Peyer's patch (tissue), 4 donors: ENCODE results near the gene SORBS2. TPM values are rescaled to one million over a fixed set of nuclear protein-coding genes. Genes with fewer than 3 reads are reported as not detected.
"Not testable (repeated sequence)": the region's sequence is repeated elsewhere in the genome, so short reads cannot be mapped to it uniquely, and the experiment has no call there.

Source experiments
- DNase-seq, 3 donors: peaks; one replicate each; pipeline ENCODE4 v3.0.0-alpha.2; 2017 to 2019
- H3K27ac ChIP-seq, 4 donors: fragments of 200-600 bp; sonication (generic); one replicate each; pipeline ENCODE4 v1.5.1; 2016 to 2019
- H3K27me3 ChIP-seq, 2 donors: fragments of 200-600 bp; sonication (generic); one replicate each; pipeline ENCODE4 v1.5.1; 2019
- H3K36me3 ChIP-seq, 3 donors: fragments of 200-600 bp; sonication (generic); one replicate each; pipeline ENCODE4 v1.5.1; 2016 to 2019
- H3K4me1 ChIP-seq, 4 donors: fragments of 200-600 bp; sonication (generic); one replicate each; pipeline ENCODE4 v1.5.1; 2016 to 2019
- H3K4me3 ChIP-seq, 4 donors: fragments of 200-600 bp; sonication (generic); 1 replicate in 3 of 4; 2 replicates in 1 of 4; pipeline ENCODE4 v1.5.1; 2016 to 2019; ENCODE audit warnings: mild to moderate bottlenecking in 1 of 4
- H3K9me3 ChIP-seq, 4 donors: fragments of 200-600 bp; sonication (generic); one replicate each; pipeline ENCODE4 v1.5.1; 2016 to 2019; ENCODE audit warnings: mild to moderate bottlenecking in 1 of 4
- POLR2A ChIP-seq, 2 donors: fragments of 450-650 bp; IDR thresholded peaks; one replicate each; pipeline ENCODE4 v1.5.1; 2017; ENCODE audit warnings: antibody characterized with exemption in 2 of 2, mild to moderate bottlenecking in 2 of 2, moderate library complexity in 2 of 2
- total RNA-seq, 4 donors: library from RNA; depleted of rRNA; stranded (reverse); fragments of >200 nt; gene quantifications; one replicate each; pipeline ENCODE4 v1.1.0, GENCODE V29; 2016
- TF ChIP-seq, protein P1 (sequence below), 6 experiments: fragments of 450-650 bp in 4 of 6; fragments of 200-600 bp in 2 of 6; sonication (generic) in 1 of 6; IDR thresholded peaks; one replicate each; pipeline ENCODE4 v1.5.1; 2017 to 2019; ENCODE audit warnings: antibody characterized with exemption in 6 of 6, mild to moderate bottlenecking in 3 of 6, moderate library complexity in 1 of 6

SORBS2 gene
- total RNA-seq, 4 donors from 2014 or later: 15.8 to 61.9 (median 53.0) TPM

DNA sequence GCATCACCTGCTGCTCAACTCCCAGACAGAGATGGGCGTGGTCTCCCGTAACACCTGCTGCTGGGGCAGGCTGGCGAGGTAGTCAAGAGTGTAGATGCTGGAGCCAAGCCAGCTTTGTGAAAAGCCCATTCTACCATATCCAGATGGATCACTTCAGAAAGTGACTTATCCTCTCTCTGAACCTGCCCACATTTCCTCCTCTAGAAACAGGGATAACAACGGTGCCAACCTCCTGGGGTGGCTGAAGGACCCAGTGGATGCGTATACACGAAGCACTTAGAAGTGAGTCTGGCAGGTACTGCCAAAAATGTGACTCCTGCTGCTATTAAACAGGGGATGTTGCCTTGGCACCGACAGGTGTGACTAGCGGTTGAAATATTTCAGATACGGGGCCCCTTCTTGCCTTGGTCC lies 95.8 kb downstream of the SORBS2 start:
- DNase-seq: no peak

DNA sequence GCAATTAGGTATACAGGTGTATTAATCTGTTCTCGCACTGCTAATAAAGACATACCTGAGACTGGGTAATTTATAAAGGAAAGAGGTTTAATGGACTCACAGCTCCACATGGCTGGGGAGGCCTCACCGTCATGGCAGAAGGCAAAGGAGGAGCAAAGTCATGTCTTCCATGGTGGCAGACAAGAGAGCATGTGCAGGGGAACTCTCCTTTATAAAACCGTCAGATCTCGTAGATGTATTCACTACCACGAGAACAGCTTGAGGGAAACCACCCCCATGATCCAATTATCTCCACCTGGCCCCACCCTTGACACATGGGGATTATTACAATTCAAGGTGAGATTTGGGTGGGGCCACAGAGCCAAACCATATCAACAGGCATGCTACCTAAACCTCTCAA lies 97.5 kb downstream of the SORBS2 start:
- H3K27me3 ChIP-seq, DNase-seq, H3K4me3 ChIP-seq, H3K4me1 ChIP-seq, H3K36me3 ChIP-seq, H3K9me3 ChIP-seq, H3K27ac ChIP-seq: not testable (repeated sequence)

More for the DNA sequence above, 95.8 kb downstream of the SORBS2 start:
- TF ChIP-seq, protein P1, sequence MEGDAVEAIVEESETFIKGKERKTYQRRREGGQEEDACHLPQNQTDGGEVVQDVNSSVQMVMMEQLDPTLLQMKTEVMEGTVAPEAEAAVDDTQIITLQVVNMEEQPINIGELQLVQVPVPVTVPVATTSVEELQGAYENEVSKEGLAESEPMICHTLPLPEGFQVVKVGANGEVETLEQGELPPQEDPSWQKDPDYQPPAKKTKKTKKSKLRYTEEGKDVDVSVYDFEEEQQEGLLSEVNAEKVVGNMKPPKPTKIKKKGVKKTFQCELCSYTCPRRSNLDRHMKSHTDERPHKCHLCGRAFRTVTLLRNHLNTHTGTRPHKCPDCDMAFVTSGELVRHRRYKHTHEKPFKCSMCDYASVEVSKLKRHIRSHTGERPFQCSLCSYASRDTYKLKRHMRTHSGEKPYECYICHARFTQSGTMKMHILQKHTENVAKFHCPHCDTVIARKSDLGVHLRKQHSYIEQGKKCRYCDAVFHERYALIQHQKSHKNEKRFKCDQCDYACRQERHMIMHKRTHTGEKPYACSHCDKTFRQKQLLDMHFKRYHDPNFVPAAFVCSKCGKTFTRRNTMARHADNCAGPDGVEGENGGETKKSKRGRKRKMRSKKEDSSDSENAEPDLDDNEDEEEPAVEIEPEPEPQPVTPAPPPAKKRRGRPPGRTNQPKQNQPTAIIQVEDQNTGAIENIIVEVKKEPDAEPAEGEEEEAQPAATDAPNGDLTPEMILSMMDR (IDR thresholded peaks at IDR 0.05): no peak
- TF ChIP-seq POLR2A (IDR thresholded peaks at IDR 0.05): no peak
- Histone ChIP-seq H3K4me3 (no peak overlapping the region), H3K27me3 (no peaks in the 10 kb centered on the region), H3K9me3 (no peaks in the 10 kb centered on the region), H3K36me3 (no peaks in the 10 kb centered on the region), H3K4me1 (no peaks in the 10 kb centered on the region), H3K27ac (no peak overlapping the region)

DNA sequence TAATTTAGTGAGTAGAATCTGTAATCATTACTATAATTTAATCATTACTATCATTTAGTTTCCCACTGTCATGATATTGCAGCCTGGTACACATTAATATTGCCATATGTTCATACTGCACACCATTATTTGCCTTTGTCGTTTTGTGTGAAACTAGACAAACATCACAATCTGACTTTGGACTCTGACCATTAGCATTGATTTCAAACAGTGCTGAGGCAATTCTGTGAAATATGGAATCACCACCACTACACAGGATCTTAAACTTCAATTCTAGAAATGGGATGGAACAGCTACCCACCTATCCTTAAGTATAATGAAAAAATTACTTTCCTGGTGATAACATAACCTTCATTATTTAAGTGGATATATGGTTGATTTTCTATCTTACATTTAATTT lies 98.3 kb downstream of the SORBS2 start:
- H3K4me1 ChIP-seq: no peaks in the 10 kb centered on the region
- no peak for DNase-seq
- no peak for TF ChIP-seq POLR2A (IDR thresholded peaks at IDR 0.05)
- TF ChIP-seq, protein P1 (IDR thresholded peaks at IDR 0.05): no peak
- H3K9me3 ChIP-seq: no peaks in the 10 kb centered on the region
- no peak overlapping the region for H3K4me3 ChIP-seq
- H3K27me3 ChIP-seq: no peaks in the 10 kb centered on the region
- H3K27ac ChIP-seq: no peak overlapping the region
- no peaks in the 10 kb centered on the region for H3K36me3 ChIP-seq

DNA sequence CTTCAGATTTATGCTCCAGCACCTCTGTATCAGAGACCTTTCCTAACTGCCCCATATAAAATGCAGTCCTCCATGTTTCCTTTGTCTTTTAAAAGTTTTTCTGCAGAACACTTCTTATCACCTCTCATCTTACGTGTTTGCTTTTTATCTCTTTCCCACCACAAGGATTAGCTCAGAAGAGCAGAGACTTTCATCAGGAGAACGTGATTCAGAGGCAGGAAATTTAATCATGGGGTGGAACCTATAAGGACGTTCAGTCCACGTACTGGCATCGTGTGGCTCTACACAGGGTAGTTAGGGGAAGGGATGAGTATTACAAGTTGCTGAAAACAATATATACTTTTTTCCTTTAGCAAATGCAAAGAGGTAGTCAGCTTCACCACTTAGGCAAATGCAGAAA lies 98.7 kb downstream of the SORBS2 start:
- H3K4me3 ChIP-seq: no peak overlapping the region
- no peak overlapping the region for H3K27ac ChIP-seq
- no peaks in the 10 kb centered on the region for H3K27me3 ChIP-seq
- H3K4me1 ChIP-seq: no peaks in the 10 kb centered on the region
- H3K36me3 ChIP-seq: no peaks in the 10 kb centered on the region
- no peak for DNase-seq
- H3K9me3 ChIP-seq: no peaks in the 10 kb centered on the region
- TF ChIP-seq POLR2A (IDR thresholded peaks at IDR 0.05): no peak
- TF ChIP-seq, protein P1 (IDR thresholded peaks at IDR 0.05): no peak

DNA sequence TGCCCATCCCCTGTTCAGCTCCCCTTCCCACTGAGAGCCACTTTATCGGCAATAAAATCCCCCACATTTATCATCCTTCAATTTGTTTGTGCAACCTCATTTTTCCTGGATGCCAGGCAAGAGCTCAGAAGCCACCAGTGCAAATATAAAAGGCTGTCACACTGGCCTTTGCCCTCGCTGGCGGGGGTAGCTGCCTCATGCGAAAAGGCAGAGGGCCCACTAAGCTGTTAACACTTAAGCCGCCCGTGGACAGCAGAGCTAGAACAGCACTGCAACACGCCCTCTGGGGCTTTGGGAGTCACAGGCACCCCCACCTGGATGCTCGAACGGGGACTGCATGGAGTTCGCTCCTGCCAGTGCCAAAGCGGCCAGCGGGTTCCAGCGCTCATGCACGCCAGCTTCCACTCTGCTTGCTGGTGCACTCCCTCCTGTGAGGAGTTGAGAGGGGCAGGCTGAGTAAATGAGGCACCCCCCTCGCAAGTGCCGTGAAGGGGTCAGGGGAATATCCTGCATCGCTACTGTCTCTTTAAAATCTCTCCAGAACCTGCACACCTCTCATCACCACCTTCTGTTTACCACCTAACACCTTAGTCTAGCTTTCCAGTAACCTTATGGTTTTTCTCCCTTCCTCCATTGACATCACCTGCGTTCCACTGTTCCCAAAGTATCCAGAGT lies 99.5 kb downstream of the SORBS2 start:
- H3K4me1 ChIP-seq: no peaks in the 10 kb centered on the region
- no peaks in the 10 kb centered on the region for H3K36me3 ChIP-seq
- no peaks in the 10 kb centered on the region for H3K9me3 ChIP-seq
- TF ChIP-seq POLR2A (IDR thresholded peaks at IDR 0.05): no peak
- TF ChIP-seq, protein P1 (IDR thresholded peaks at IDR 0.05): no peak
- H3K4me3 ChIP-seq: no peak overlapping the region
- H3K27ac ChIP-seq: no peak overlapping the region
- DNase-seq: no peak
- no peaks in the 10 kb centered on the region for H3K27me3 ChIP-seq

DNA sequence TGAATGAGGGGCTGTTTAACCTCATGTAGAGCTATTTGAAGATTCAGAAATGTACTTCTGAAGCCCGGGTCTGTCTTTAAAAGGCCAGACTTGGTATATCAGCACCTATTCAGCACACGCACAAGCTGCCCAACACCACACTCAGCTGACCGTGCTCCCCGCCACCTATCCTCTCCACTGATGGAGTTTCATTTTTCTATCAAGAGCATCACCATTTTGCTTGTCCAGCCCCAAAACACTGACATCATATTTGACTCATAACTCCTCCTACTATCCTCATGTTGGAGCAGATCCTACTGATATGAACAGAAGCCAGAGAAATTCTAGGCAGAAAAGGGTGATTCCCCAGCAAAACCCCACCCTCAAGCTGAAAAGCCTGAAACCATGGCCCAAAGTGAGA lies 100.3 kb downstream of the SORBS2 start:
- no peaks in the 10 kb centered on the region for H3K27me3 ChIP-seq
- no peaks in the 10 kb centered on the region for H3K4me1 ChIP-seq
- H3K36me3 ChIP-seq: no peaks in the 10 kb centered on the region
- H3K9me3 ChIP-seq: no peaks in the 10 kb centered on the region
- DNase-seq: no peak
- no peak for TF ChIP-seq POLR2A (IDR thresholded peaks at IDR 0.05)
- TF ChIP-seq, protein P1 (IDR thresholded peaks at IDR 0.05): no peak
- no peak overlapping the region for H3K27ac ChIP-seq
- no peak overlapping the region for H3K4me3 ChIP-seq
